PC-9 (cell line): ENCODE results near the gene SHISA7. TPM values are rescaled to one million over a fixed set of nuclear protein-coding genes. Genes with fewer than 3 reads are reported as not detected.
"Not testable (repeated sequence)": the region's sequence is repeated elsewhere in the genome, so short reads cannot be mapped to it uniquely, and the experiment has no call there.

Source experiments
- BruUV-seq: library from RNA; stranded (reverse); fragments of 400-500 nt; replicated peaks from 2 replicates; lab custom pipeline; 2021; lab: Mats Ljungman, UMichigan
- CTCF ChIA-PET: fragments of 300-600 bp; sonication (Branson Sonifier 250); formaldehyde crosslinking; loops from one replicate; lab custom pipeline; 2022; ENCODE audit warnings: antibody characterized with exemption; lab: Charles Lee
- POLR2A ChIA-PET: fragments of 300-600 bp; sonication (Branson Sonifier 250); formaldehyde crosslinking; loops from one replicate; lab custom pipeline; 2022; ENCODE audit warnings: antibody characterized with exemption; ENCODE audit not compliant: unreplicated experiment; lab: Charles Lee
- DNase-seq, 2 experiments: peaks; one replicate each; pipeline versions ENCODE4 v3.0.0 to v3.0.0-alpha.2; 2015 to 2022; ENCODE audit warnings: mixed read lengths in 1 of 2
- H2AFZ ChIP-seq: fragments of 200-600 bp; sonication (generic); 2 replicates; pipeline ENCODE4 v1.8.1; 2017; ENCODE audit warnings: antibody characterized with exemption
- H3F3A ChIP-seq: fragments of 200-600 bp; sonication (generic); 2 replicates; pipeline ENCODE4 v1.8.1; 2017; ENCODE audit warnings: antibody characterized with exemption, mild to moderate bottlenecking, low read depth; ENCODE audit not compliant: insufficient read depth
- H3K27ac ChIP-seq: fragments of 200-600 bp; sonication (generic); 2 replicates; pipeline ENCODE4 v1.6.1; 2016; ENCODE audit warnings: mixed run types
- H3K27me3 ChIP-seq: fragments of 200-600 bp; sonication (generic); 2 replicates; pipeline ENCODE4 v1.6.1; 2016; ENCODE audit warnings: low read depth, mixed run types; ENCODE audit not compliant: insufficient read depth
- H3K36me3 ChIP-seq: fragments of 200-600 bp; sonication (generic); 2 replicates; pipeline ENCODE4 v1.6.1; 2016; ENCODE audit warnings: low read depth, mixed run types
- H3K4me1 ChIP-seq: fragments of 200-600 bp; sonication (generic); replicated peaks from 2 replicates; pipeline ENCODE4 v1.6.1; 2016; ENCODE audit warnings: mixed run types; ENCODE audit not compliant: insufficient read depth
- H3K4me2 ChIP-seq: fragments of 200-600 bp; sonication (generic); 2 replicates; pipeline ENCODE4 v1.6.1; 2017; ENCODE audit warnings: mixed run types
- H3K4me3 ChIP-seq: fragments of 200-600 bp; sonication (generic); 2 replicates; pipeline ENCODE4 v1.6.1; 2016; ENCODE audit warnings: mixed run types
- H3K79me2 ChIP-seq: fragments of 200-600 bp; sonication (generic); 2 replicates; pipeline ENCODE4 v1.6.1; 2017; ENCODE audit warnings: low read depth, mixed run types
- H3K9me2 ChIP-seq: fragments of 200-600 bp; sonication (generic); 2 replicates; pipeline ENCODE4 v1.8.1; 2017; ENCODE audit warnings: mild to moderate bottlenecking; ENCODE audit not compliant: insufficient read depth
- H3K9me3 ChIP-seq: fragments of 200-600 bp; sonication (generic); 2 replicates; pipeline ENCODE4 v1.8.1; 2016; ENCODE audit warnings: low read depth; ENCODE audit not compliant: insufficient read depth
- H4K20me1 ChIP-seq: fragments of 200-600 bp; sonication (generic); 2 replicates; pipeline ENCODE4 v1.8.1; 2017; ENCODE audit not compliant: insufficient read depth
- CTCF ChIP-seq: fragments of 200-600 bp; sonication (generic); conservative IDR thresholded peaks from 2 replicates; pipeline ENCODE4 v1.6.1; 2017; ENCODE audit warnings: mixed run types, antibody characterized with exemption, mild to moderate bottlenecking, moderate library complexity
- EZH2 ChIP-seq: fragments of 200-600 bp; sonication (generic); IDR thresholded peaks from 2 replicates; pipeline ENCODE4 v1.8.0; 2017; ENCODE audit warnings: antibody characterized with exemption, low read depth
- intact Hi-C: fragments of 100-400 bp; cut with micrococcal nuclease; formaldehyde crosslinking; loops from one replicate; pipeline ENCODE4 v1.10.0; 2022; ENCODE audit not compliant: unreplicated experiment
- total RNA-seq: library from RNA; stranded (reverse); gene quantifications from 2 replicates; pipeline ENCODE4 v1.2.3, GENCODE V29; 2021

SHISA7 gene
- total RNA-seq, 1 experiment from 2014 or later, result not detected

DNA sequence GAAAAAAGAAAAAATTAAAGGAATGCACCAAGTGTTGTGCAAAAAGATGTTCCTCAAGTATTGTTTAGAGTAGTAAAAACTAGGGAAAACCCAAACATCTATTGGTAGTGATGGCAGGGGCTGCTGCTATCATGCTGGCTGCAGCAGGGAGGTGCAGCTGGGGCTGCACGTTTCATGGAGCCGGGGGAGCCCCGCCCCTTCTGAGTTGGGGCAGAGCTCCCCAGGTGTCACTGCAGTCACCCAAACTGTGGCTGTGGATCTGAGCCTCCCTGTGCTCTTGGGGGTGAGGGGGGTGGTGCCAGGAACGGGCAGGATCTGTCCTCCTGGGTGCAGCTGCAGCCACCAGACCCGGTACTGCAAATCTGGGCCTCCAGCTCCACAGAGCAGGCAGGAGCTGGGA is 24.0 kb downstream of the SHISA7 start:
- H3K9me3 ChIP-seq, result no peaks in the 10 kb centered on the region
- H3F3A ChIP-seq, result peaks cover 8% of the 10 kb centered on the region; the same call in 1 of the 2 replicates
- intact Hi-C loops, result loop anchor here (5.0 kb wide), 2 partner anchors 83 to 537 kb away; no protein-coding TSS in a partner anchor
- no peak overlapping the region for H3K4me3 ChIP-seq
- H3K4me1 ChIP-seq, result no peaks in the 10 kb centered on the region
- H3K9me2 ChIP-seq, result no peaks in the 10 kb centered on the region
- no peaks in the 10 kb centered on the region; the same call in 1 of the 2 replicates for H4K20me1 ChIP-seq
- no peak for DNase-seq
- ChIA-PET CTCF (interaction anchor here (1.8 kb wide), 1 partner anchor 85 kb away, joined by 6 read pairs; no protein-coding TSS in a partner anchor), POLR2A (no interaction called here)
- H3K79me2 ChIP-seq, result no peaks in the 10 kb centered on the region
- TF ChIP-seq CTCF (no peak), EZH2 (no peak)
- H3K36me3 ChIP-seq, result no peaks in the 10 kb centered on the region
- peaks cover 39% of the 10 kb centered on the region for H3K27me3 ChIP-seq
- no peak overlapping the region for H2AFZ ChIP-seq
- no peak overlapping the region for H3K4me2 ChIP-seq
- no TSS peak for BruUV-seq
- H3K27ac ChIP-seq, result no peak overlapping the region

DNA sequence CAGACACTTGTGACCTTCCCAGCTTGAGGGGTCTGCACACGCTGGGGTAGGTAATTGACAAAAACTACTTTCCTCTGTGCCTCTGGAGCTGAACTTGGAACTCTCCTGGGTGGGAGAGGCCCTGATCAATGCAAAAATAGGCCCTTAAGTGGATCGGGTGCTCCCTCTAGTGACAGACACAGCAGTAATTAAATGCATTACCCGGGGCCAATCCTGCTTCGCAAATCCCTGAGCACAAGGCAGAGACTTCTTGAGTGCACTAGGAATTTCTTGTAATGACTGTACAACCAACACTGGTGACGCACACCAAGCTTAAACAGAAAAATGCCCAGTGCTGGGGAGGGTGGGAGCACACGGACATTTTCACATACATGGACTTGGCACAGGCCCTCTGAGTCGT is 24.9 kb downstream of the SHISA7 start:
- Histone ChIP-seq H3K27me3 (peaks cover 33% of the 10 kb centered on the region), H3K36me3 (no peaks in the 10 kb centered on the region), H3K9me2 (no peaks in the 10 kb centered on the region), H3K4me1 (no peaks in the 10 kb centered on the region), H3K79me2 (no peaks in the 10 kb centered on the region), H2AFZ (no peak overlapping the region), H3K4me3 (no peak overlapping the region), H4K20me1 (no peaks in the 10 kb centered on the region; the same call in 1 of the 2 replicates), H3K9me3 (no peaks in the 10 kb centered on the region), H3K27ac (no peak overlapping the region), H3K4me2 (no peak overlapping the region), H3F3A (peaks cover 8% of the 10 kb centered on the region; the same call in 1 of the 2 replicates)
- TF ChIP-seq CTCF (peak; percentile 94), EZH2 (no peak)
- POLR2A ChIA-PET, result interaction anchor here (0.5 to 0.6 kb wide), 2 partner anchors 262 to 277 kb away, joined by 7 to 18 read pairs; no protein-coding TSS in a partner anchor
- peak; percentile 74 to 79 for DNase-seq
- CTCF ChIA-PET, result interaction anchor here (0.7 to 1.8 kb wide), 6 partner anchors 79 to 1152 kb away, joined by 3 to 6 read pairs (median 3); partner anchors contain the start of genes HSPBP1 and KMT5C
- no TSS peak for BruUV-seq
- intact Hi-C loops, result loop anchor here (1.0 to 5.0 kb wide), 4 partner anchors 84 to 536 kb away; no protein-coding TSS in a partner anchor

DNA sequence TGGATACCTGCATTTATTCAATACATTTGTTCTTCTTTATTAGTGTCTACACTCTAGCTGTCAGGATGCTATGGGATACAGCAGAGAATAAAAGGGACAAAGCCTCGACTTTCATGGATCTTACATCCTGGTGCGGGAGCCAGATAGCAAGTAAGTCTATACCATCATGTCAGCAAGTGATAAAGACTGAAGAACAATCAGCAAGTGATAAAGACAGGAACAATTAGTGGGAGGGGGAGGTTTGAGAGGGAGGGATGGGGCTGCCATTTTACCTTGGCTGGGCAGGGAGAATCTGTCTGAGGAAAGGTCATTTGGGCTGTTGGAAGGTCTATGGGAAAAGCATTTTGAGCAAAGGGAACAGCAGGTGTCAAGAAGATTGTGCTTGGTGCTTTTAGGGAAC is 32.9 kb downstream of the SHISA7 start:
- BruUV-seq, result no TSS peak
- no peak for TF ChIP-seq EZH2
- no peak for TF ChIP-seq CTCF
- Histone ChIP-seq H4K20me1 (peaks cover 17% of the 10 kb centered on the region), H3K9me3 (no peaks in the 10 kb centered on the region), H3K79me2 (peaks cover 23% of the 10 kb centered on the region), H2AFZ (no peak overlapping the region), H3K9me2 (no peaks in the 10 kb centered on the region), H3K4me3 (no peak overlapping the region), H3K4me1 (peaks cover 21% of the 10 kb centered on the region), H3F3A (peaks cover 19% of the 10 kb centered on the region), H3K27me3 (no peaks in the 10 kb centered on the region), H3K4me2 (no peak overlapping the region), H3K36me3 (peaks cover 10% of the 10 kb centered on the region), H3K27ac (no peak overlapping the region)
- intact Hi-C loops, result no loop called here
- ChIA-PET CTCF (no interaction called here), POLR2A (interaction anchor here (0.5 kb wide), 1 partner anchor 352 kb away, joined by 4 read pairs; no protein-coding TSS in a partner anchor)
- DNase-seq, result peak in 1 of 2 experiments; percentile 1

GRCh38 chr19:55409179-55409578 is 33.9 kb downstream of the SHISA7 start:
- H3K9me2 ChIP-seq, POLR2A ChIA-PET, H2AFZ ChIP-seq, H3K4me3 ChIP-seq, BruUV-seq, H3K27me3 ChIP-seq, H3K9me3 ChIP-seq, H3K27ac ChIP-seq, CTCF ChIA-PET, H3K4me2 ChIP-seq: not testable (repeated sequence)
- peaks cover 29% of the 10 kb centered on the region for H3F3A ChIP-seq
- peaks cover 33% of the 10 kb centered on the region for H3K79me2 ChIP-seq
- H3K36me3 ChIP-seq, result peaks cover 16% of the 10 kb centered on the region
- peaks cover 27% of the 10 kb centered on the region for H4K20me1 ChIP-seq
- DNase-seq, result peak in 1 of 2 experiments; percentile 9
- H3K4me1 ChIP-seq, result peaks cover 21% of the 10 kb centered on the region
- intact Hi-C loops, result loop anchor here (5.0 kb wide), 1 partner anchor 242 kb away; the partner anchor contains the start of gene DNAAF3
